ENCODE results near the gene PSMC3IP. TPM values are rescaled to one million over a fixed set of nuclear protein-coding genes. Genes with fewer than 3 reads are reported as not detected.
A peak's percentile ranks its signal among the peaks of the same experiment; 100 is the strongest.
"Not testable (repeated sequence)": the region's sequence is repeated elsewhere in the genome, so short reads cannot be mapped to it uniquely, and the experiment has no call there.

Gene PSMC3IP, protein sequence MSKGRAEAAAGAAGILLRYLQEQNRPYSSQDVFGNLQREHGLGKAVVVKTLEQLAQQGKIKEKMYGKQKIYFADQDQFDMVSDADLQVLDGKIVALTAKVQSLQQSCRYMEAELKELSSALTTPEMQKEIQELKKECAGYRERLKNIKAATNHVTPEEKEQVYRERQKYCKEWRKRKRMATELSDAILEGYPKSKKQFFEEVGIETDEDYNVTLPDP
- total RNA-seq (2014; rRNA removed; shearing (Covaris generic)) = 17.4 and 32.3 TPM in 2 replicates

DNA sequence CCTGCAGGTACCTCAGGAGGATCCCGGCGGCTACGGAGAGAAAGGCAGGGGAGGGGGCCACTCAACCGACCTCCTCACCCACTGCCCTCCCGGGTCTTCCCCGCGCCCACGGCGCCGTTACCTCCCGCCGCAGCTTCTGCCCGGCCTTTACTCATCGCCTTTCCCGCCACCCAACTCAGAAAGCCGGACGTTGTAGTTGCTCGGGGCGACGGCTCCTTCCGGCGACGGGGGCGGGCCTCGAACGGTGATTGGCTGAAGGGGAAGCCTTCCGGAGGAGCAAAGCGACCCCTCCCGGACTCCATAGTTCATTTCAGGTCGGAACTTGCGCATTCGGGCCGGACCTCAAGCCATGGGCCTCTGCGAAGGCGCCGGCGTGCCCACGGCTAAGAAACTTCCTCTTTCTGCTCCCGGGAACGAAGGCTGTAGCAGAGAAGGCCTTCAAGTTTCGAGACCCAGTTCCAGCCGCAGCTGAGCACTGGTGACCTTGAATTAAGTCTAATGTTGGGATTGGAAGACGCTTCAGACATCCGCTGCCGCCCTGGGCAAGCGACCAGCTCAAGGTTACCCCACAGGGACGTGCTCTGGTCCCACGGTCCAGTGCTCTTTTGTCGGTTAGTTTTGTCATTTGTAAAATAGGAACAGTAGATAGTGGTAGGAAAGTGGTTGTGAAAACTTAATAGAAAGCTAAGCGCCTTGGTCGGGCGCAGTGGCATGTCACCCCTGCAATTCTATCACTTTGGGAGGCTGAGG, at the start of gene PSMC3IP:
PSMC3IP (minus strand) TSS at position 198 of the 750 bp plus-strand sequence; CDS start at position 155, 43 bp downstream.
- DNase-seq (ENCODE audit: low read depth) = peak; percentile 94

DNA sequence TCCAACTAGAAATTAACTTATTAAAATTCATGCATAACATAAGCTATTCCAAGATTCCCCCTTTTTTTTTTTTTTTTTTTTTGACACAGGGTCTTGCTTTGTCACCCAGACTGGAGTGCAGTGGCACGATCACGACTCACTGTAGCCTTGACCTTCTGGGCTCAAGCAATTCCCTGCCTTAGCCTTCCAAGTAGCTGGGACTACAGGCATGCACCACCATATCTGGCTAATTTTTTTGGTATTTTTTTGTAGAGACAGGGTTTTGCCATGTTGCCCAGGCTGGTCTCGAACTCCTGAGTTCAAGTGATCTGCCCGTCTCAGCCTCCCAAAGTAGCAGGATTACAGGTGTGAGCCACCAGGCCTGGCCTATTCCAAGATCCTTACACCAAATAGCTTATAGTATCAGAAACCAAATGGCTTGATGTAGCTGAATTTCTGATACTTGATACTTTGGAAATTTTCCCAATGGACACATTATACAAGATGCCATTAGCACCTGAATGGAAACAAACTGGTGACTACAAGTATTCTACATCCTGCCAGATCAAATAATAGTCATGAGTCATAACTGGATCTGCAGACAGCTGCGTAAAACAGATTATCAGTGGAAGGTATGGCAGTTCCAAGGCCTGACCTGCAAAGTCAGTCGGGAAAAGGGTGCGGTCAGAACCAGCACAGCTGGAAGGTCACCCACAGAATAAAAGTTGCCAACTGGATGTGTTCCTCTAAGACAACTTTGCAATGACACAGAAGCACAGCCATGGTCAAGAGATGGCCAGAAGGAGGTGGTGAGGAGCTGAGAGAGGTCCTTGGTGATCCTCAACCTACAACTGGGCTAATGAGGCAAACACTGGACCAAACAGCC, 46.4 kb upstream of the PSMC3IP start:
- DNase-seq (ENCODE audit: low read depth) = peak; percentile 33

DNA sequence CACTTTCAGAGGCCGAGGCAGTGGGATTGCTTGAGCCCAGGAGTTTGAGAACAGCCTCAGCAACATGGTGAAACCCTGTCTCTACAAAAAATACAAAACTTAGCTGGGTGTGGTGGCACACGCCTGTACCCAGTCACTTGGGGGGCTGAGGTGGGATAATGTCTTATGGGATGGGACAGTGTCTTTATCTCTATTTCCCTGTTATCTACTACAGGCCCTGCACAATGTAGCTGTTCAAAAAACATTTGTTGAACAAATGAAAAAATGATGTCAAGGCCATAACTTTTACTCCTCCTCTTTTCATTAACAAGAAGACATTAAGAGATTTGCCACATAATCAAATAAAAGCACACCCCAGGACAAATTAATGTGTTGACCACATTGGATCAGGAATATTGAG, 45.7 kb upstream of the PSMC3IP start:
- no peak for DNase-seq (ENCODE audit: low read depth)

DNA sequence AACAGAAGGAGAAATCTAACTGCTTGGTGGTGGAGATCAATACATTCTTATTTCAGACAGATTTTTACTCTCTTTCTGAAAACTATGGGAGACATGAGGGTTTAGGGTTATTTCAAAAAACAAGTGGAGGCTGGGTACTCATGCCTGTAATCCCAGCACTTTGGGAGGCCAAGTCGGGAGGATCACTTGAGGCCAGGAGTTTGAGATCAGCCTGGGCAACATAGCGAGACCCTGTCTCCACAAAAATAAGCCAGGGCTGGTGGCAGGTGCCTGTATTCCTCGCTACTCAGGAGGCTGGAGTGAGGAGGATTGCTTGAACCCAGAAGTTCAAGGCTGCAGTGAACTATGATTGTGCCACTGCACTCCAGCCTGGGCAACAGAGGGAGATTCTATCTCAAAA, 44.5 kb upstream of the PSMC3IP start:
- not testable (repeated sequence) for DNase-seq (ENCODE audit: low read depth)

DNA sequence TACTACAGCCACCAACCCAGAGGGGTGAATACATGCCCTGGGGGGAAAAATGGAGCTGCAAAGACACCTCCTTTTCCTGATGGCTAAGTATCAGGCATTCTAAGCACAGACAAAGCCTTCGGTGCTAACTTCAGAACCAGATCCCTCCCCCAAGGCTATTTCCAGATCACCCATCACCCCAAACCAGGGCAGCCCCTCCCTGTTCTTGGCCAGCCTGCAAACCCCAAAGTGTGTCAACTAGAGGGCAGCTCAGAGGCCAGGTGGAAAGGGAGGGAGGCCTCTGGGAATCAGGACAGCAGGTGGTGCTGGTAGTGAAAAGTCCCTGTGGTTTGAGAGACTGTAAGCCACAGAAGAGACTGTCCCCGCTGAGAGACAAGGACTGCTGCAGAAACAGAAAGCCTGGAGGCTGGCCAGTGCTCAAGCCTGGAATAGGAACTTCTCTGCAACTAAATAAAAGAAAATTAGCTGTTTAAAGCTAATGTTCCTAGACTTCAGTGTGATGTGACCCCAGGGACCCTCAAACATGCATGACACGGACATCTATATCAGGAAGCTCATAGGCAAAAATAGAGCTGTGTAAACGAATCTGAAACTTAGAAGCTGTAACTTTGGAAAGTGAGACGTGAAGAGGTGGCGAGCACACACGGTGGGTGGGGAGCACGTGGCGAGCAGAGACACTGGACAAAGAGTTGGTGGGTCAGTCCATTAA, 41.1 kb upstream of the PSMC3IP start:
- peak; percentile 32 for DNase-seq (ENCODE audit: low read depth)

DNA sequence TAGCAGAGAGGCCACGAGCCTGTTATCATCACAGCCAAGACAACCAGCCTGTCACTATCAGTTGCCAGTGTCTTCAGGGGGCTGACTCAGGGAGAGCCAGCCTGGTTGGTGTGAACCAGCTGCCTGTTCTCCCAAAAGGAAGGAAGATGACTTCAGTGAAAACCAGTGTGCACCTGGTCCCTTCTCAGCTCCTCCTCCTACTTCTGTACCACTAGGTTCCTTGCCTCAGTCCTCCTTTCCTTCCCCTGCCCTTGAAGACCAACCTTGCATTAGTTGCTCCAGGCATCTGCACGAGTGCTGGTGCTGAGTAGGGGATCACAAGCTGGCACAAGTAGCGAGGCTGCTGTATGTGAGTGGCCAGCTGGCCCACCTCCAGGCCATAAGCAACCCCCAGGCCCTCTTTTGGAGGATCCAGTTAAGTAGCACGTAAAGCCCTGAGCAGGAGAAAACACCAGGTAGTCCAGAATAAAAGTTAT, 40.5 kb upstream of the PSMC3IP start:
- DNase-seq (ENCODE audit: low read depth) = no peak

DNA sequence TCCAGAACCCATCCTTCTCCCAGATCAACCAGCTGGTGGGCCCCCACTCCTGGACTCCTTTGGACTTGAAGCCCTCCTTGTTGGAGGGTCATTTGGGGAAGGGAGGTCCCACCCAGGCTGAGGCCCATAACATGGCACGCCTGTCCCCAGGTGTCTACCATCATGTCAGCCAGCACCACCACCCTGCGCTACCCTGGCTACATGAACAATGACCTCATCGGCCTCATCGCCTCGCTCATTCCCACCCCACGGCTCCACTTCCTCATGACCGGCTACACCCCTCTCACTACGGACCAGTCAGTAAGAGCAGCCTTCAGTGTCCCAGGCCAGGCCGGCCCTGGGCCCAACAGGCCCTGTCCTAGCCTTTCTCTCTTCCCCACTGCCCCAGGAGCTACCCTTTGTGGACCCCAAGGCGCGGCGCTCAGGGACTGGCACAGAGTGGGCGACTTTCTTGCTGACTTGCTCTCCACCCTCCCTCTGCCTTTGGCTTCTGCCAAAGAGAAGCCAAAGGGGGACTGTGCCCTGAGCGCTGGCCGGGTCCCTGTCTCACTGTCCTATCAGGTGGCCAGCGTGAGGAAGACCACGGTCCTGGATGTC, 36.3 kb upstream of the PSMC3IP start:
- no peak for DNase-seq (ENCODE audit: low read depth)

DNA sequence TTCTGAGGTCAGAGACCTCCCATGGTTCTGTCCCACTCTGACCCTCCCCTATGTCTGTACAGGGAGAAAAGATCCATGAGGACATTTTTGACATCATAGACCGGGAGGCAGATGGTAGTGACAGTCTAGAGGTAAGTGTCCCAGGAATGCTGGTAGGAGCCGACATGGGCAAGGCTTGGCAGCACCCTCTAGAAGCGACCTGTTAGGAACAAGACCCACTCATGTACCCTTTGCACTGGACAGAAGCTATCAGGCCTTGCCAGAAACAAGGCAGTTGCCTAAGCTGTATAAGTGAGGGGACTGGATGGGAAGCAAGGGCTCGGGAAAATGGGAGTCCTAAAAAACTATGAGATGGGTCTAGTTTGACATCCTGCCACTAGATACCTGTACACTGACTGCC, 34.5 kb upstream of the PSMC3IP start:
- DNase-seq (ENCODE audit: low read depth) = no peak

DNA sequence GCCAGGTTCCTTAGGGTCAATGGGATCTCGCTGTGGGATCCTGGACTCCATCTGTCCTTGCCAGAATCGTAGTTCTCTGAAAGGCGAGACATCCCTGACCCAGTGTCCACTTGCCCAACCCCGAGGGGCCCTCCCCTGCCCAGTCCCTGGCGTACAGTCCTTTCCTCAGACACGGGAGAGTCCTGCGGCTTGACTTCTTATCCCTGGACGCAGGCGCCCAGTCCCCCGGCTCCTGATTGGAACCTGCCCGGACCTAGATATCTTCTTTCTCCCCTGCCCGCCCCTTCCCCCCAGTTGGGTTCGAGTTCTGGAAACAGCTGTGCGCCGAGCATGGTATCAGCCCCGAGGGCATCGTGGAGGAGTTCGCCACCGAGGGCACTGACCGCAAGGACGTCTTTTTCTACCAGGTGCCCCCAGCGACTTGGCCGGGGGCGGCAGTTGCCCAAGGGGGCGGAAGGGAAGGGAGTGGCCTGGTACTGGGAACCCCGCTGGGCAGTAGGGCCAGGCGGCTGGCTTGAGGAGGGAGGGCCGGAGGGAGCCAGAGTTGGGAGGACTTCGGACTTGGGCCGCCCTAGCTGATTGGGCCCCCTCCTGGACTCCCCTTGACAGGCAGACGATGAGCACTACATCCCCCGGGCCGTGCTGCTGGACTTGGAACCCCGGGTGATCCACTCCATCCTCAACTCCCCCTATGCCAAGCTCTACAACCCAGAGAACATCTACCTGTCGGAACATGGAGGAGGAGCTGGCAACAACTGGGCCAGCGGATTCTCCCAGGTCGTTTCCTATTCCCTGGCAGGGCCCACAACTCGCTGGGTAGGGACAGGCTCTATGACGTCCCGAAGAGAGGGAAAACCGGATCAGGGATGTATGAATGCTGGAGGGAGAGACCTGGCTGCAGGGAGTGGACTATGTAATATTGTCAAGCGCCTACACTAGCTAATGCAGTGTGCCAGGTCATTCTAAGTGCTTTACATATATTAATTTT, 32.6 kb upstream of the PSMC3IP start:
- DNase-seq (ENCODE audit: low read depth) = peak; percentile 17

DNA sequence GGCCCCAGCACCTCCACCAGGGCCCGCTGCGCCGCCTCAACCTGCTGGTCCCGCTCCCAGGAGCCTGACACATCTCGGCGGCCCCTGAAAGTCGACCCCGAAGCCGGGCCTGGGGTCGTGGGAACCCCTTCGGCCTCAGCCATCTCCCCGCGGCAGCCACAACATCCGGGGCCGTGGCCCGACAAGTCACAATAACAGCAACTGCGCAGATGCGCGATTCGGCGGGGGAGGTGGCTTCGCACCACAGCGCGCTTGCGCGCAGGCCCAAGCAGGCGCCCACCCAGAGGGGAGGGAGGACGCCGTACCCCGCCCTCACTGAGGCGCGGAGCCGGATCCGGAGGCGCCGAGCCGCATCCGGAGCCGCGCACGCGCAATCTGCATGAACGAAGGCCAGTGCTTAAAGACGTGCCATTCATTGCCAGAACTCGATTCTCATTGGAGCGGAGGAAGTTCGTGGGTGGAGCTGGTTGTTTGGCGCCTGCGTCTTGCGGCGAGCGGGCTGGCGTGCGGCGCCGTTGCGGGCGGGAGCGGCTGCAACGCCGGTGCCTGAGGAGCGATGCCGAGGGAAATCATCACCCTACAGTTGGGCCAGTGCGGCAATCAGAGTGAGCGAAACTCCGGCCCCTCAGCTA, 31.8 kb upstream of the PSMC3IP start, which contains the start of the genes RETREG3 and TUBG1:
RETREG3 (minus strand) TSS at position 193 of the 632 bp plus-strand sequence; CDS start at position 143, 50 bp downstream.
TUBG1 (plus strand) TSS at position 502 of the 632 bp plus-strand sequence; CDS start at position 557, 55 bp downstream.
- peak; percentile 99 for DNase-seq (ENCODE audit: low read depth)

DNA sequence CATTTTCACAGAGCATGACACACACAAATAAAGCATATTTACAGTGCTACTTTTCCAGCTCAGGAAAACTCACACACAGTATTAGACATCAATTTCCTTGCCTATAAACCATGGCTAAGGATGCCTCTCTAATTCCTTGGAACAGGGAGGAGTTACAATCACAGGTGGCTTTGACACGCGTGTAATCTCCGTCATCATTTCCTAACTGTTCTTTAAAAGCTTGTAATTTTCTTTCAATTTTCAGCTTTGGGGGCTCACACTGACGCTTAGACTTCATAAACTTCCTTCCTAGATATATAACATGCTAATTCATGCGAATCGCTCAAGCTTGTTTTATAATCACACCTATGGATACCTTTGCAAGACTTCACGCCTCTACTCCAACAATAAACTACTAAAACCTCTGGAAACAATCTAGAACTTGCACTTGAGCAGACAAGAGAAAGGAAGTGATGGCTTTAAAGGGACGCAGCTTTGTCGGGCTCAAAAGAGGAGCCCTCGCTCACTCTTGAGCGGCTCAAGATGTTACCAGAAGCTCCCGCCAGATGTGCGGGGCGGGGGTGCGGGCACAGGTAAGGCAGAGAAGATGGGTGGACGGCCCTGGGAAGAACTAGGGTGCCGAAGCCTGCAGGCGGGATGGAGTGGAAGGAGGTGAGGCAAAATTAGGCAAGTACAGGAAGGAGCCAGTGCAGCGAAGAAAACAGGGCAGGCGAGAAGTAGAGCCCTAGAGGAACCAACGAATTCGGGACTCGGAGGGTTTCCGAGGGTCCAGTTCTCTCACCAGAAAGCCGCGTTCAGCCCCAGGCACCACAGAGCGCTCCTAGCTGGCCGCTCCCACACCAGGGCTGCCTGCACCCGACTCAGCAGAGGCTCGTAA, 31.0 kb upstream of the PSMC3IP start:
- DNase-seq (ENCODE audit: low read depth) = no peak

DNA sequence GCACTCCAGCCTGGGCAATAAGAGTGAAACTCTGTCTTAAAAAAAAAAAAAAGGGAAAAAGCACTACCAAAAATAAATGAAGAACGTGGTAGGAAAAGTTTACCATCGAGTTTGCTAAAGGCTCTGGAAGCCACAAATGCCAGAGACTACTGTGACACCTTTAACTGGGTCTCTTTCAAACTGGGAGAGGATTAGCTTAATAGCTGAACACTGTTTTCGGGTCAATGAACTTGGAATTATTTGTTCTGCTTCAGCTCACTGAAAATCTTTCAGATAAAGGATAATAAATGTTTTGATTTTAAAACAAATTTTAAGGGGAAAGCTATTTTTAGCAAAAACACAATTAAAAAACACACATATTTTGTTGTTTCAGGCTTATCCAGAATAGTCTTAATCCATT, 30.2 kb upstream of the PSMC3IP start:
- DNase-seq (ENCODE audit: low read depth) = no peak

DNA sequence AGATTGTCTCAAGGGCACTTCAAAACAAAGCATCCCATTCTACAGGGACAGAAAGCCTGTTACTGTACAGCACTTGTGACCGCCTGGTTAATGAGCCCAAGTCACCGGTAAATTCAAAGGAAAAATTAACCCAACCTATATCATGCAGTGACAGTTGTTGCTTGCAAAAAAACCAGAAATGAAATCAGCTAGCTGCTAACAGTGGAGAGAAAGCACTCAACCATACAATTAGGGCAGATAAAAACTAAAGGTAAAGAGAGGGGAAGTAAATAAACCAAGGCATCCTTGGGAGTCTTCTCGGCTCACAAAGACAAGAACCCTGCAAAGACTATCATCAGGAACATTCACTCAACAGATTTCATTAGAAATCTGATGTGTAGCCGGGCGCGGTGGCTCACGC, 25.8 kb upstream of the PSMC3IP start:
- DNase-seq (ENCODE audit: low read depth) = no peak

DNA sequence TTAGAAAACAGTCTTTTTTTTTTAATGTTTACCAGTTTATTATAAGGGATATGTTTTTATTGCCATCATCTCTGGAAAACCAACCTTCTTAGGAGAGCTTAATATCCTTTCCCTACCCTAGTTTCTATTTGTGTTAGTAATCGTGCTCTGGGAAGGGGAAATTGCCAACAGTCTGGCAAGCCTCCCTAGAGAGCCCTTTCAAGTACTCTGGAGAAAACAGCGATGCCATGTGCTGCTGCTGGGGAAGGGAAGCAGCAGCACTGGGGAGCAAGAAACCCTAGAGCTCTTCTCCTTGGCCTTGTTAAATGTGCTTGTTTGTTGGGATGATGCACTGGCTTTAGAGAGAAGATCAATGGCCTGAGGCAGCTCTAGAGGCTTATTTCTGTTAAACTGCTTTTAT, 21.4 kb upstream of the PSMC3IP start:
- no peak for DNase-seq (ENCODE audit: low read depth)

DNA sequence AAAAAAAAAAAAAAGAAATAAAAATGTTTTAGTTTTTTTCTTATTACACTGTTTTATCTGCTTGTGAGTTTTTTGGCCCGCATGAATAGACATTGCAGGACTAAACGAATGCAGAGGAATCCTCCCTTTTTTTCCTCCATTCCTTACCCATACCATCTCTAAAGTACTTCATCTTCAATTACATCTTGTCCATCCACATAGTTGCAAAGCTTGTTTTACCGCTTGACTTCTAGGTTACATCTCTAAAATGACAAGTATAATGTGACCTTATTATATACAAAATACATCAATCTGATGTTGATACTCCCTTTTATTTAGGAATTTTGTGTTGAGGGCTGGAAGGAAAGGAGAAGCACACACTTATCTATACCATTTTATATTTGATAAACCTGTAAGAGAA, 18.9 kb upstream of the PSMC3IP start:
- no peak for DNase-seq (ENCODE audit: low read depth)

DNA sequence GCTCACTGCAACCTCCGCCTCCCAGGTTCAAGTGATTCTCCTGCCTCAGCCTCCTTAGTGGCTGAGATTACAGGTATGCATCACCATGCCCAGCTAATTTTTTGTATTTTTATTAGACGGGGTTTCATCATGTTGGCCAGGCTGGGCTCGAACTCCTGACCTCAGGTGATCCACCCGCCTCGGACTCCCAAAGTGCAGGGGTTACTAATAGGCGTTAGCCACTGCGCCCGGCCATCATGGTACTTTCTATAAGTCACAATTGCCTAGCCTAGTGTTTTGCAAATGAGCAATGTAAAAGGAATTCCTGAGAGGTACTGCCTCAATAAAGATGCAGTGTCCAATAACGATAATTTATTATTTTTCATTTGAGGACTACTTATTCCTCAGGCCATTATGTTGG, 13.9 kb upstream of the PSMC3IP start:
- DNase-seq (ENCODE audit: low read depth) = no peak

DNA sequence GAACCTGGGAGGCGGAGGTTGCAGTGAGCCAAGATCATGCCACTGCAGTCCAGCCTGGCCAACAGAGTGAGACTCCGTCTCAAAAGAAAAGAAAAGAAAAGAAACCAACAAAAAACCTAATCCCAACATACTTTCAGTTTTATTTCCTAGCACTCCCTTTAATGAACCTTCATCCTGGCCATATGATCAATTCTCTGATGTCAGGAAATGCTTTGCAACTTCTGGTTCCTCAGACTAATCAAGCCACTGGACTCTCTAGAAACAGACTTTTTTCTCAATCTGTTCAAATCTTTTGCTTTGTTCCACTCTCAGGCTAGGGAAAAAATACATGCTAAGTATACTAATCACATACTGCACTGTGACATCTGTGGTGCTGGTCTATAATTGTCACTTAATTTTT, 13.4 kb upstream of the PSMC3IP start:
- DNase-seq (ENCODE audit: low read depth) = no peak

DNA sequence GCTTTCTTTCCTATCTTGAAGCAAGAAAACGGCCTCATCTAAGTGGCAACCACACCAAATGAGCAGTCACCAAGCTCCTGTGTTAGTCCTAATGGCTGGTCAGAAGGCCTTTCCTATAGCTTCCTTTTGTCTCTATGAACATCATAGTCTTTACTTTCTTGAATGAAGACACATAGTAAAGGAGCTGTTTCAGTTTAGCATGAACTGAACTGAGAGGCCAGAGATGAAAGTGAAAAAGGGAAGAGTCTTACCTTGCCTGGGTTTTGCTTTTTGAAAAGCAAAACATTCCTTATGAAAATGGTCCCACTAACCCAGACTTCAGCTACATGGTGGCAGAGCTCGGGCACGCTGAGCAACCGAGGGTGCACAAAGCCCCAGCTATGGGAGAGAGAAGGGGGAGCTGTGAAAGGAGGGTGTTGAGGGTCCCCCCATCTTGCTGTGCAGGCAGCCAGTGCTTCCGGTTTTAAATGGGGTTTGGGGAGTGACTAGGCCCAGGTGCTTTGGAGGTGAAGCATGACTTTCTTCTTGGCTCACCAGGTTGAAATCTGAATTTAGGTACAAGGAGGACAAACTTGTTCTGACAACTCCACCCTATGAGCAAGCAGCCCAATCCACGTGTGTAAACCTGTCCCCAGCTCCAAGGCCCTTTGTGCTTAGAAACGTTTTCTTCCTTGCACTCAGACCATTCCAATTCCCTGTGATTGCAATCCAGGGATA, 9.1 kb upstream of the PSMC3IP start:
- DNase-seq (ENCODE audit: low read depth) = no peak
